NCI-H1694 (cell line): ENCODE data around the gene CEBPA.

Experiments used
- DNase-seq: peaks from one replicate; lab custom pipeline; 2025; lab: John Stamatoyannopoulos, UW

Gene CEBPA

DNA sequence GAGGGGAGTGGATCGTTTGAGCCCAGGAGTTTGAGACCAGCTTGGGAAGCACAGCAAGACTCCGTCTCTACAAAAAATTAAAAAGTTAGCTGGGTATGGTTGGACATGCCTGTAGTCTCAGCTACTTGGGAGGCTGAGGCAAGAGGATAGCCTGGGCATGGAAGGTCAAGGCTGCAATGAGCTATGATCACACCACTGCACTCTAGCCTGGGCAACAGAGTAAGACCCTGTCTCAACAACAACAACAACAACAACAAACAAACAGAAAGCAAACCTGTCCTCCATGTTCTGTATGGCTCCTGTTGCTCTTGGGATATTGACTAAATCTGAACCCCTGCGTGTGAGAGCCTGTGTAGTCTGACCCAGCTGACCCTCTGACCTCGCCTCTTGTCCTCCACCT lies 14.9 kb downstream of the CEBPA start:
- no peak for DNase-seq

- DNase-seq, result no peak
Observed at GRCh38 chr19:33286899-33287298, 15.4 kb downstream of the CEBPA start.

GRCh38 chr19:33285441-33285927 lies 16.9 kb downstream of the CEBPA start:
- DNase-seq, result no peak

- DNase-seq, result no peak
Observed at GRCh38 chr19:33284756-33285155, 17.6 kb downstream of the CEBPA start.

GRCh38 chr19:33284146-33284643 lies 18.1 kb downstream of the CEBPA start:
- DNase-seq, result no peak

DNA sequence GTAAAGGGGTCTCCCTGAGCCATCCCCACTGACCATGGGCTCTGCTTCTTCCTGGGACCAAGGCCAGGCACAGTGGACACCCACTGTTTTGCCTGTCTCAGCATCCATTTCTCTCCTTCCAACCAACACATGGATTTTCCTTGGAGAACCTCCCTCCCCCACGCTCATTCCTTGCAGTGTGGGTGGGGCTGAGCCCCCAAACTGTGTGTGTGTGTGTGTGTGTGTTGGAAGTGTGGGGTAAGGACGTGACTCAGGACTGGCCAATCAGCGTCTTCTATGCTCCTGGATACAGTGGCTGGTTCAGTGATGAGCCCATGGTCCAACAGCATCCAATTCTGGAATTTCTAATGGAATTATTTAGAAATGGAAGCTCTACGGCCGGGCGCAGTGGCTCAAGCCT lies 18.7 kb downstream of the CEBPA start:
- DNase-seq, result no peak

DNA sequence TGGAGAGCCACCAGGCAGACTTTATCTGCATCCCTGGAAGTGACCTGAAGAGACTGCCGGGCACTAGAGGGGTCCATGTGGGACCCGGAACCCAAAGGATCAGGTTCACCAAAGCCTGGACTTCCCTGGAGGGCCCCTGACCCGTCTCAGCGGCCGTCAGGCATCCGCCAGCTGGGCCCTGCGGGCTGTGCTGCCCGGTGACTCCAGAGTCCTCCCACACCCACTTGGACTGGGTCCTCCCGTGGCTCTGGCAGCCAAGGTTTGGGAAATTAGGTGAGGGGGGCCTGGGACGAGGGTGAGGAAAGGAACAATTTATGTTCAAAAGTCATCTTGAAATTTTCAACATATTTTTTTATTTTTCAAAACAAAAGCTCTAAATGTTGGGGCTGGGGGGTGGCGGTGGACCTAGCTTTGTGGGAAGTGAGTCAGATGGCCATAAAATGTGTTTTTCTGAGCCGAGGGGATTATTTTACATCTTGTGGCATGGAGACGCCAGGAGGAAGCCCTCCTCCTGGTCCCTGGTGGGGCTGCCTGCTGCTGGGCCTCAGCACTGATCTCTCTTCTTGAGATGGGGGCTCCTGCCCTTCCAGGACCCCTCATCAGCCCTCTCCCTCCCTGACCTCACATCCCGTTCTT lies 20.2 kb downstream of the CEBPA start:
- no peak for DNase-seq

GRCh38 chr19:33281296-33281926 lies 20.9 kb downstream of the CEBPA start:
- no peak for DNase-seq

DNA sequence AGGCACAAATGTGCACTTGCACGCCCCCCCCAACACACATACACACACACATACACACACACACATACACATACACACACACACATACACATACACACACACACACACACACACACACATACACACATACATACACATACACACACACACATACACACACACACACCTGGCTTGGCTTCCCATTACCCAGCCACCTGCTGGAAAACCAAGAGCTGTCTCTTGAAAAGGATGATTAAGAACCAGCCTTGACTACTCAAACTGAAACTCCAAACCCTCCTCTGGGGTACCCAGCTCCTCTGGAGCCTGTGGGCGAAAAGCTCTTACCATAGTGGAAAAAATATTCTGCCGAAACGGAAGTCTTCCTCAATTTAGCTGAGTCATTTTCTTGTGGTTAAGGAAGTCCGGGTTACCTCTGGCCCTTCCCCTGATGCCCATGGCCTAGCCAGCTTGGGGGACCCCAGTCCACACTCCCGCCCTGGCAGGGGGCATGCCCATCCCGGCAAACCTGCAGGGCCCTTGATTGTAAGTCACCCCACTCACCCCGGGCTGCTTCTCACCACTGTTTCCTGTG lies 21.9 kb downstream of the CEBPA start:
- DNase-seq, result no peak

- DNase-seq, result no peak
Observed at GRCh38 chr19:33279430-33280350, 22.6 kb downstream of the CEBPA start.

DNA sequence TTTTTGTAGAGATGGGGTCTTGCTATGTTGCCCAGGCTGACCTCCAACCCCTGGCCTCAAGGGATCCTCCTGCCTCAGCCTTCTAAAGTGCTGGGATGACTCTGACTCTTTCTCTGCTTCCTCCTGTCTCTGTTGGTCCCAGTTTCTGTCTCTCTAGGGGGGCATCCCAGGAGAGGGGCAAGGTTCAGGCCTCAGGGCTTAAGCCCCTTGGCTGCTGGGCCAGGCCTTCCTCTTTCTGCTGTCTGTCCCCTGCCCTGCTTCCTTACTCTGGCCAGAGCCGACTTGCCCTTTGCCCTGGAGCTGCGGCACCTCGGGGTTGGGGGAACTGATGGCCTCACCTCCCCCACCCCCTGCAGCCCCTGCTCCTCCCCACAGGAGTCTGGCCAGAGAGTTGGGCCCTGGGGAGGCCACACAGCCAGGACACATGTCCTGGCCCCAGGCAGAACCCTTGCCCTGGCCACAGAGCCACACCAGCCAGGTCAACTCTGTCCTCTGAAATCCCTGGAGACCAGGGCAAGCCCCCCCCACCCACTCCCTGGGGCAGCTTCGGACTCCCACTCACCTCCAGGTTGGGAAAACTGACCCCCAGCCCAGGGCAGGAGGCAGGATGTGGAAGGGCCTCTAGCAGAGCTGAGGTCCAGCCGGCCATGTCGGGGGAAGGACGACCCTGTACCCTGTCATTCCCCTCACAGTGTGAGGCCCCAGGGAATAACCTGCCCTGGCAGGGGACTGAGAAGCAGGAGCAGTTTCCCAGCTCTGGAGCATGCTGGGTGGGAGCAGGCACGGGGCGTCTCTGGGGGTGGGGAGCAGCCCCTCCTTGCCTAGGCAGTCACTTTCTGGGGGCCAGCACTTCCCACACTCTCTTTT lies 23.7 kb downstream of the CEBPA start:
- DNase-seq, result no peak

GRCh38 chr19:33278023-33278402 lies 24.3 kb downstream of the CEBPA start:
- DNase-seq, result no peak

DNA sequence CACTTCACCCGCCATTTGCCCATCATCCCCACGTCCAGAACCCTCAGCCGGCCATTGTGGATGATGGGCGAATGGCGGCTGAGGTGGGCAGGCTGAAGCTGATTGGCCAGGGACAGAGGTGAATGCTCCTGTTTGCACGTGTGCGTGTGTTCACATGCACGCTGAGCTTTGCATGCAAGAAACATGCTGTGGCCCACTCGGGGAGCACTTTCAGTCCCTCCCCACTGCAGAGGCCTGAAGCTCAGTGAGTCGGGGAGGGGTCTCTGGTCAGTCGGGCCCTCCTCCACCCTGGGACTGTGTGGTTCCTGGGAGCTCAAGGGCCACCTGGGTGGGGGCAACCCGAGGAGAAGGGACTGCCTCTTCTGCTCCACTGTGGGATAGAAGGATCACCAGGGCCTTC lies 24.9 kb downstream of the CEBPA start:
- DNase-seq, result no peak

- no peak for DNase-seq
Observed at GRCh38 chr19:33275933-33276619, 26.3 kb downstream of the CEBPA start.

- no peak for DNase-seq
Observed at GRCh38 chr19:33275559-33275932, 26.8 kb downstream of the CEBPA start.

- DNase-seq, result no peak
Observed at GRCh38 chr19:33274663-33275558, 27.4 kb downstream of the CEBPA start.

DNA sequence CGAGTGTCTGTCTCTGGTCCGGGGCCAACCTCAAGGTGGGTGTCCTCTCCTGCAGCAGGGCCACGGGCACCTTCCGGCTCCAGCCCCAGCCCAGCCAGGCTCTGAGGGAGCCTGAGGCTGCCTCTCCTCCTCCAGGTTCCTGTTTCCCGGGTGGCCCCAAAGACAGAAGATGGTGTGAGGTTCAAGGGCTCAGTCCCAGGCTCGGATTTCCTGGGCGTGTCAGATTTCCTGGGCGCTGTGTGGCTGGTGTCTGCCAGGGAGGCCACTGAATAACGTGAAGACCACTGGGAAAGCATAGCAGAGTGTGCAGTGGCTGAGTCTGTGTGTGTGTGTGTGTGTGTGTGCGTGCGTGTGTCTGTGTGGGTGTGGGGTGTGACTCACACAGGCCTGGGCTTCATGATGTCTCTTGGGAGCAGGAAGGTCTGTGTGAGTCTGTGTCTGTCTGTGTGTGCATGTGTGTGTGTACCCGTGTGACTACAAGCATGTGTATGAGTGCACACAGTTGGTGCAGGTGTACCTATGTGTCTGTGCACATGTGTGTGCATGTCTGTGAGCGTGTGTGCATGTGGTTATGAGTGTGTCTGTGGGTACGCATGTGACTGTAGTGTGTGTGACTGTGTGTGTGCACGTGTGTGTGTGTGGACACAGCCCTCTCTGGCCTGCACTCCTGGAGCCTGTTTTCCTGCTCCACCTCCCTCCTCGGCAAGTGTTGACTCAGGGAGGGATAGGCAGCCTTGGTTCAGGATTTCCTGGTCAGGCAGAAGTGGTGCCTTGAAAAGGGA lies 28.3 kb downstream of the CEBPA start:
- no peak for DNase-seq

DNA sequence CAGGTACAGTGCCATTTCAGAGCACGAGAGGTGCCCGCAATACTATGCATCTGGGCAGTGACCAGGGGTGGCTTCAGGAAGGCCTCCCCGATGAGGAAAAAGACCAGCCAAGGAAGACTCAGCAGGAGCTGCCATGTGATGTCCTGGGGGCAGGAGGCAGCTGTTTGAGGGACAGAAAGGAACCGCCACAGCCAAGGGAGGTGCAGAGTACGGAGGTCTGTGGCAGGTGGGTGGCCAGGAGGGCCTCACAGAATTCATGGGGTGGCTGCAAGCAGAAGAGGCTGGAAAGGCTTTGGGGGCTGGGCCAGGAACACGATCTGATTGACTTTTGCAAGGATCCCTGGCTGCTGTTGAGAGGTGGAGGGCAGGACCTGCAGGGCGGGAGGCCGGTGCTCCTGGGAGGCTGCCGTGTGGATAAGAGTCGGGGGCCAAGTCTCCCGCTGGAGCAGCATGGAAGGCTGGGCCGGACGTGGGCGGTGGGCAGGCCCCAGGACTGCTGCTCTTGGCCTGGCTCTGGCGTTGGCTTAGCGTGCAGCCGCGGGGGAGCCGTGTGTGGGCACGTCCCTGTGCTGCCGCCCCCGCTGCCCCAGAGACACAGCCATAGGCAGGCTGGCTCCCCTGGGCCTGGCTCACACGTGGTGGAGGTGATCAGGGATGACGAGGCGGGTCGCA lies 29.1 kb downstream of the CEBPA start:
- no peak for DNase-seq
